A673 (cell line): Measurements from ENCODE around the gene ST3GAL4.

Source experiments
- EZH2 ChIP-seq: fragments of 200-600 bp; sonication (generic); IDR thresholded peaks from 2 replicates; pipeline ENCODE4 v1.6.1; 2017; ENCODE audit warnings: borderline replicate concordance, low read depth, mild to moderate bottlenecking, mixed read lengths, antibody characterized with exemption, low read length; ENCODE audit not compliant: poor library complexity, severe bottlenecking
- TF ChIP-seq, protein P1 (sequence below): fragments of 300-800, 200-600 bp; sonication (generic); conservative IDR thresholded peaks from 2 replicates; pipeline ENCODE4 v1.5.1; 2017; ENCODE audit warnings: low read depth, mild to moderate bottlenecking, antibody characterized with exemption, low read length, moderate library complexity, mixed read lengths

DNA sequence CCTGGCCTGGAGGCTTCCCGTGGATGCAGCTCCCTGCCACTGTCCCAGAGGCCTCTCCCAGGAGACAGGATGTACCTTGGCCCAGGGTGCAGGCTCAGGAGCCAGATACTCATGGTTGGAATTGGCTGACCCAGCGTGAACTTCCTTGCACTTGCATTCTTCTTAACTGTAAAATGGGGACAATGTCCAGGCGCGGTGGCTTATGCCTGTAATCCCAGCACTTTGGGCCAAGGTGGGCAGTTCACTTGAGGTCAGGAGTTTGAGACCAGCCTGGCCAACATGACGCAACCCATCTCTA is 20.1 kb upstream of the ST3GAL4 start:
- TF ChIP-seq, protein P1, sequence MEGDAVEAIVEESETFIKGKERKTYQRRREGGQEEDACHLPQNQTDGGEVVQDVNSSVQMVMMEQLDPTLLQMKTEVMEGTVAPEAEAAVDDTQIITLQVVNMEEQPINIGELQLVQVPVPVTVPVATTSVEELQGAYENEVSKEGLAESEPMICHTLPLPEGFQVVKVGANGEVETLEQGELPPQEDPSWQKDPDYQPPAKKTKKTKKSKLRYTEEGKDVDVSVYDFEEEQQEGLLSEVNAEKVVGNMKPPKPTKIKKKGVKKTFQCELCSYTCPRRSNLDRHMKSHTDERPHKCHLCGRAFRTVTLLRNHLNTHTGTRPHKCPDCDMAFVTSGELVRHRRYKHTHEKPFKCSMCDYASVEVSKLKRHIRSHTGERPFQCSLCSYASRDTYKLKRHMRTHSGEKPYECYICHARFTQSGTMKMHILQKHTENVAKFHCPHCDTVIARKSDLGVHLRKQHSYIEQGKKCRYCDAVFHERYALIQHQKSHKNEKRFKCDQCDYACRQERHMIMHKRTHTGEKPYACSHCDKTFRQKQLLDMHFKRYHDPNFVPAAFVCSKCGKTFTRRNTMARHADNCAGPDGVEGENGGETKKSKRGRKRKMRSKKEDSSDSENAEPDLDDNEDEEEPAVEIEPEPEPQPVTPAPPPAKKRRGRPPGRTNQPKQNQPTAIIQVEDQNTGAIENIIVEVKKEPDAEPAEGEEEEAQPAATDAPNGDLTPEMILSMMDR: no peak
- no peak for TF ChIP-seq EZH2
